ENCODE data around the gene MEF2D. TPM values are rescaled to one million over a fixed set of nuclear protein-coding genes. Genes with fewer than 3 reads are reported as not detected.

MEF2D gene
- polyA plus RNA-seq, 3 donors: 21.1 to 31.7 (median 25.8) TPM

- no peak for DNase-seq (ENCODE audit: extremely low read depth in 1 of 11, low read depth in 9 of 11, low spot score in 4 of 11)
Observed at GRCh38 chr1:156493154-156493631, 7.4 kb downstream of the MEF2D start.

GRCh38 chr1:156492591-156493080, 7.9 kb downstream of the MEF2D start:
- no peak for DNase-seq (ENCODE audit: extremely low read depth in 1 of 11, low read depth in 9 of 11, low spot score in 4 of 11)

GRCh38 chr1:156492013-156492590, 8.5 kb downstream of the MEF2D start:
- no peak for DNase-seq (ENCODE audit: extremely low read depth in 1 of 11, low read depth in 9 of 11, low spot score in 4 of 11)

GRCh38 chr1:156491151-156491949, 9.2 kb downstream of the MEF2D start:
- DNase-seq (ENCODE audit: extremely low read depth in 1 of 11, low read depth in 9 of 11, low spot score in 4 of 11): no peak

GRCh38 chr1:156490401-156491032, 10.1 kb downstream of the MEF2D start:
- DNase-seq (ENCODE audit: extremely low read depth in 1 of 11, low read depth in 9 of 11, low spot score in 4 of 11): peak in 1 of 11 donors; percentile 26

GRCh38 chr1:156489935-156490293, 10.7 kb downstream of the MEF2D start:
- no peak for DNase-seq (ENCODE audit: extremely low read depth in 1 of 11, low read depth in 9 of 11, low spot score in 4 of 11)

- DNase-seq (ENCODE audit: extremely low read depth in 1 of 11, low read depth in 9 of 11, low spot score in 4 of 11): no peak
Observed at GRCh38 chr1:156489166-156489934, 11.2 kb downstream of the MEF2D start.

GRCh38 chr1:156488566-156489165, 11.9 kb downstream of the MEF2D start:
- DNase-seq (ENCODE audit: extremely low read depth in 1 of 11, low read depth in 9 of 11, low spot score in 4 of 11): no peak

- DNase-seq (ENCODE audit: extremely low read depth in 1 of 11, low read depth in 9 of 11, low spot score in 4 of 11): no peak
Observed at GRCh38 chr1:156487862-156488261, 12.7 kb downstream of the MEF2D start.

GRCh38 chr1:156486421-156487344, 13.9 kb downstream of the MEF2D start:
- no peak for DNase-seq (ENCODE audit: extremely low read depth in 1 of 11, low read depth in 9 of 11, low spot score in 4 of 11)

- no peak for DNase-seq (ENCODE audit: extremely low read depth in 1 of 11, low read depth in 9 of 11, low spot score in 4 of 11)
Observed at GRCh38 chr1:156485984-156486383, 14.6 kb downstream of the MEF2D start.

GRCh38 chr1:156484480-156485058, 16.0 kb downstream of the MEF2D start:
- no peak for DNase-seq (ENCODE audit: extremely low read depth in 1 of 11, low read depth in 9 of 11, low spot score in 4 of 11)

GRCh38 chr1:156483397-156483796, 17.2 kb downstream of the MEF2D start:
- DNase-seq (ENCODE audit: extremely low read depth in 1 of 11, low read depth in 9 of 11, low spot score in 4 of 11): no peak

- DNase-seq (ENCODE audit: extremely low read depth in 1 of 11, low read depth in 9 of 11, low spot score in 4 of 11): no peak
Observed at GRCh38 chr1:156482276-156482675, 18.3 kb downstream of the MEF2D start.

GRCh38 chr1:156481527-156481926, 19.0 kb downstream of the MEF2D start:
- no peak for DNase-seq (ENCODE audit: extremely low read depth in 1 of 11, low read depth in 9 of 11, low spot score in 4 of 11)

- no peak for DNase-seq (ENCODE audit: extremely low read depth in 1 of 11, low read depth in 9 of 11, low spot score in 4 of 11)
Observed at GRCh38 chr1:156480411-156481192, 20.0 kb downstream of the MEF2D start.

- DNase-seq (ENCODE audit: extremely low read depth in 1 of 11, low read depth in 9 of 11, low spot score in 4 of 11): no peak
Observed at GRCh38 chr1:156480016-156480370, 20.6 kb downstream of the MEF2D start.
